Muscle layer of duodenum (tissue), 2 donors: ENCODE data around the gene C1orf74.

Experiments used
- H3K27ac ChIP-seq: one replicate; pipeline ENCODE4 v1.7.0; 2013; ENCODE audit warnings: mild to moderate bottlenecking, low read length
- H3K27me3 ChIP-seq: one replicate; pipeline ENCODE4 v1.7.0; 2013; ENCODE audit warnings: low read depth, mild to moderate bottlenecking, control low read depth, low read length
- H3K36me3 ChIP-seq, 2 donors: one replicate each; pipeline ENCODE4 v1.7.0; 2013; ENCODE audit warnings: low read length in 2 of 2, control low read depth in 1 of 2, mild to moderate bottlenecking in 1 of 2; ENCODE audit not compliant: insufficient read depth in 2 of 2, control insufficient read depth in 1 of 2
- H3K4me1 ChIP-seq, 2 donors: one replicate each; pipeline ENCODE4 v1.7.0; 2013; ENCODE audit warnings: low read length in 2 of 2, mild to moderate bottlenecking in 2 of 2, control low read depth in 1 of 2, moderate library complexity in 1 of 2; ENCODE audit not compliant: insufficient read depth in 2 of 2, control insufficient read depth in 1 of 2
- H3K4me3 ChIP-seq, 2 donors: one replicate each; pipeline ENCODE4 v1.7.0; 2013; ENCODE audit warnings: low read length in 2 of 2, low read depth in 1 of 2, mild to moderate bottlenecking in 1 of 2
- H3K9me3 ChIP-seq, 2 donors: one replicate each; pipeline ENCODE4 v1.7.0; 2013; ENCODE audit warnings: low read length in 2 of 2, control low read depth in 1 of 2, mild to moderate bottlenecking in 1 of 2; ENCODE audit not compliant: control insufficient read depth in 1 of 2
- donor health status: healthy.

The C1orf74 gene

GRCh38 chr1:209741193-209741592, 43.2 kb downstream of the C1orf74 start:
- no peaks in the 10 kb centered on the region for H3K27me3 ChIP-seq
- no peak overlapping the region for H3K4me3 ChIP-seq
- H3K4me1 ChIP-seq = peaks cover 0 to 12% of the 10 kb centered on the region in 2 donors
- no peak overlapping the region for H3K27ac ChIP-seq
- no peaks in the 10 kb centered on the region for H3K9me3 ChIP-seq
- H3K36me3 ChIP-seq = no peaks in the 10 kb centered on the region

DNA sequence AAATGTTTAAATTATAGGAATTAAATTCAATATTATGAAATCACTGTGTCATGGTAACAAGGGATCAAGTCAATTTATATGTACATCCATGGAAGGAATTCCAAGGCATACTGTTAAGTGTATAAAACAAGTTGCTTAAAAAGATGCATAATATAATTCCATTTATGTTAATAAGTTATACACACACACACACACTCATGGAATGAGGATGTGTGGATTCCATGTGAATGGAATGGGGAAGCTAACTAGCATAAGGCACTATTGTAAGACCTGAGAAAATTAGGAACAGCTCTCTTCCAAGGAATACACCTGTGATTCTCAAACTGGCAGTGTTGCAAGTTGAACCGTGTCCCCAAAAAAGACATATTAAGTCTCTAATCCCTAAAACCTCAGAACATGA, 46.1 kb downstream of the C1orf74 start:
- Histone ChIP-seq H3K4me3 (no peak overlapping the region), H3K4me1 (peaks cover 4 to 12% of the 10 kb centered on the region in 2 donors), H3K9me3 (no peaks in the 10 kb centered on the region), H3K27me3 (no peaks in the 10 kb centered on the region), H3K27ac (no peak overlapping the region), H3K36me3 (no peaks in the 10 kb centered on the region)

DNA sequence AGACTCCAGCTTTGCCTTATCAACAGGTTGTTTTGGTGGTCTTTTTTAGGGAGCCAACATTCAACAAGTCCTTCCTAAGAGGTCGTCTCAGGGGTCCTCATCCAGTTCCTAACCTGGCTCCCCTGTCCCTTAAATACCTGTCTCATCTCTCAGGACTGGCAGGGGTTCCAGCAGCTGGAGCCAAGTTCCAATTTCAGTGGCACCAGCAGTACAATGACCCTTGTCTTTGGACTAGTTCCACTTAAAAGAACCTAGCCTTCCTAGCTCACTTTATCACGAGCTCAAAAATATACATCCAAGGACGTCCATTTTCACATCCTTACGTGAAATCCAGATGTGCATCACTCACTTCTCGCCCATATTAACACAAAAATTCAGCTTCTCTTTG, 47.2 kb downstream of the C1orf74 start:
- Histone ChIP-seq H3K27ac (no peak overlapping the region), H3K4me3 (no peak overlapping the region)

DNA sequence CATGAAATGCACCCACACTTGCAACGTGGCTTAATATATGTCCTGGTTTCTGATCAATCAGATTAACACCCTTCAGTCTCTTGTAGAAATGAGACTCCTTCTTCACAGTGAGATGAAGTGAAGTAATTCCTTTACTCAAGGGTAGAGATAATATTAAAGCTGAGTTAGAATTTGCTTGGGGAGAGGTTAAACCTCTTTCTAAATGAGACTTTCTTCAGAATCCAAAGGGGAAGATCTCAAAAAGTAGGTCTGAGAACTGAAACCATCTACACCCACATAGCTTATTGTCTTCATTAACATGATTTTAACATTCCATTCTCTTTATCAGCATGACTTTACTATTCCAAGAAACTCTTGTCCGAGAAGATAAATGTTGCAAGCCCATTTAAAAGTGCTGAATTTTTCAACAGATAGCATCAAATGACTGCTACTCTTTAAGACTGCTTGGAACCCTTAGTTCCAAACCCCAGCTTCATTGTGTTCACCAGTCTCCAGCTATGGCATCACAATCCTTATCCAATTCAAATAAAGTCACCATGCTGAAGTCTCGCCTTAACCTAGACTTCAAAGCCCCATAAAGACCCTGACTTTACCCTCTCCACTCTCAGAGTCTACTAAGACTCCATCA, 47.8 kb downstream of the C1orf74 start:
- no peak overlapping the region for H3K27ac ChIP-seq
- no peaks in the 10 kb centered on the region for H3K9me3 ChIP-seq
- peaks cover 2 to 4% of the 10 kb centered on the region in 2 donors for H3K4me1 ChIP-seq
- no peak overlapping the region for H3K4me3 ChIP-seq
- H3K27me3 ChIP-seq = no peaks in the 10 kb centered on the region
- no peaks in the 10 kb centered on the region for H3K36me3 ChIP-seq

More for the DNA sequence above, 47.2 kb downstream of the C1orf74 start:
- peaks cover 4 to 7% of the 10 kb centered on the region in 2 donors for H3K4me1 ChIP-seq
- no peaks in the 10 kb centered on the region for H3K27me3 ChIP-seq
- no peaks in the 10 kb centered on the region for H3K36me3 ChIP-seq
- no peaks in the 10 kb centered on the region for H3K9me3 ChIP-seq

DNA sequence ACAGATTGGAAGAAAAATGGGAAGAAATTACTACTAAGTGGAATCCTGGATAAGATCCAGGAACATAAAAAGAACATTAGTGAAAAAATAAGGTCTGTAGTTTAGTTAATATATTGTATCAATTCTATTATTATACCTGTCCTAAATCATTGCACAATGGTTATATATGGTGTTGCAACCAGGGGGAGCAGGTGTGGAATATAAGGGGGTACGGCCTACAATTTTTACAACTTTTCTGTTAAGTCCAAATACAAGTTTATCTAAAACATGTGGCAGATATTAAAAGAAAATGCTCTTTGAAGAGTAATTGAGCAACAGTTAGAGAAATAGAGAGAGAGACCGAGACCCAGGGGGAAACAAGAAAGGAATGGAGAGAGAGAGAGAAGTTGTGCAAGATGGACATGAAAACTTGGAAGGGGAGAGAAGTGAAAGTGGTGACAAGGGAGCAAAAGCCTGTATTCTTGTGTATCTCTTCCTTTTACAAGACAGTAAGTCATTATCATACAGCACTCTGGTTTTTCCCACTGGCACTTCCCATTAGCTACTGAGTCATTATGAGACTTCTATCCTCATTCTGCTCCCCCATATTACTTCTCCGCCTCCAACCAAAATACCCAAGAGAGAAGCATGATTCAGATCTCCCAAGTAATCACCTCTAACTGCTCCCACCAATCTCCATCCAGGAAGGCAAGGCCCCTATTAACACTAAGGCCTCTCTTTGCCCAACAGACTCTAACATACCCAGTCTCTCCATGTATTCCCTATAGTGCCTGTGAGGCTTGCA, 50.8 kb downstream of the C1orf74 start:
- Histone ChIP-seq H3K36me3 (no peaks in the 10 kb centered on the region), H3K9me3 (no peaks in the 10 kb centered on the region), H3K4me1 (peaks cover 0 to 4% of the 10 kb centered on the region in 2 donors), H3K27ac (no peak overlapping the region), H3K27me3 (no peaks in the 10 kb centered on the region), H3K4me3 (no peak overlapping the region)

GRCh38 chr1:209732725-209733124, 51.6 kb downstream of the C1orf74 start:
- H3K4me1 ChIP-seq = peaks cover 0 to 4% of the 10 kb centered on the region in 2 donors
- no peak overlapping the region for H3K27ac ChIP-seq
- no peaks in the 10 kb centered on the region for H3K27me3 ChIP-seq
- H3K36me3 ChIP-seq = no peaks in the 10 kb centered on the region
- H3K9me3 ChIP-seq = no peaks in the 10 kb centered on the region
- no peak overlapping the region for H3K4me3 ChIP-seq

GRCh38 chr1:209729436-209729835, 54.9 kb downstream of the C1orf74 start:
- Histone ChIP-seq H3K4me1 (peaks cover 0 to 4% of the 10 kb centered on the region in 2 donors), H3K36me3 (no peaks in the 10 kb centered on the region), H3K27ac (no peak overlapping the region), H3K27me3 (no peaks in the 10 kb centered on the region), H3K4me3 (no peak overlapping the region), H3K9me3 (no peaks in the 10 kb centered on the region)
